Fibroblast of skin of left quadriceps (primary cell): ENCODE data around the gene TES.
A peak's percentile ranks its signal among the peaks of the same experiment; 100 is the strongest.

Experiments
- DNase-seq, 2 experiments: peaks; one replicate each; pipeline ENCODE4 v3.0.0-alpha.2; 2013; ENCODE audit warnings: low read depth in 2 of 2

The TES gene

DNA sequence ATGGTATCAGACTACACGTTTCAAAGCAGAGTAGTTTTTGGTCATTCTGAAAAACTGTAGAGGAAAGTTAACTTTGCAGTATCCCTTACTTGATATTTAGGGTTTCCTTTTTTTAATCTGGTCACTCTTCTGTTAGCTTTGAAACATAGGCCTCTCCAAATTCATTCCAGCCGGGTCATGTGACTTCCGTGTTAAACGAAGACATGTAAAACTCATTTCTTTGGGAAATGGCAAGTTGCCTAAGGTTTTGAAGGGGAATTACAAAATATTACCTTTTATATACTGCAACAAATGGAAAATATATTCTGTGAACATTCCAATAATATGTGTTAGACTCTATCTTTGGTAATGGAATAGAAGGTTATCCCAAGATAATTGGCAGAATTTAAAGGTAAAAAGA, 9.5 kb downstream of the TES start:
- no peak for DNase-seq

DNA sequence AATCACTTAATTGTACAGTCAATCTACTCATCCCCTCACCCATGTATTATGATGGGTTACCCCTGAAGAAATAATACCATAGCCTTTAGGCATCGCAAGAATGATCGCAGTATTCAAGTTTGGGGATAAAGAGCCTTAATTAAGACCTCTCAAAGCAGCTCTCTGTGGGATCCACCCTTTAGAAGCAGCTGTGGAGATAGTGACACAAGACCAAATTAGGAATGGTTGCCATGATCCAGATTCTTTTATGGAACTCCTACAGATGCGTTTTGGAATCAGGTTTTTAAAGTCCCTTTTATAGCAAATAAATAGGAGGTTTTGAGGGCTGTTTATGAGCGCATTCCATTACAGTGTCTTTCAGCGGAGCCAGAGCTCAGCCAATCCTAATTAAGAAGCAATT, 12.2 kb downstream of the TES start:
- DNase-seq: no peak

DNA sequence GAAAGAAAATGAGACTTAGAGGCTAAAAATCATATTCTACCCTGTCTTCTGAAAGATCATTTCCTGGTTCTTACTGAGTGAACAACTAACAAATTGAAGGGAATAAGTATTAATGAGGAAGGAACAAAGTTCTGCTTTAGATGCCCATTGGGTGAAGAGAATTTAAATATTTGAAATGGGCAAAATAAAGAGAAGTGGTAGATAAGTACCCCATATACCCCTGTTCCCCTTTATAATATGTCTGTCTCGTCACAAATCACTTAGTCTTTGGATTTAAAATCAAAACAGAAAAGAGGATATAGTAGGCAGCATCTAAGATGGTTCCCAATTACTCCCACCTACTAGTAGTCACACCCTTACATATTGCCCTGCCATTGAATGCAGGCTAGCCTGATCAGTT, 13.2 kb downstream of the TES start:
- DNase-seq: no peak

DNA sequence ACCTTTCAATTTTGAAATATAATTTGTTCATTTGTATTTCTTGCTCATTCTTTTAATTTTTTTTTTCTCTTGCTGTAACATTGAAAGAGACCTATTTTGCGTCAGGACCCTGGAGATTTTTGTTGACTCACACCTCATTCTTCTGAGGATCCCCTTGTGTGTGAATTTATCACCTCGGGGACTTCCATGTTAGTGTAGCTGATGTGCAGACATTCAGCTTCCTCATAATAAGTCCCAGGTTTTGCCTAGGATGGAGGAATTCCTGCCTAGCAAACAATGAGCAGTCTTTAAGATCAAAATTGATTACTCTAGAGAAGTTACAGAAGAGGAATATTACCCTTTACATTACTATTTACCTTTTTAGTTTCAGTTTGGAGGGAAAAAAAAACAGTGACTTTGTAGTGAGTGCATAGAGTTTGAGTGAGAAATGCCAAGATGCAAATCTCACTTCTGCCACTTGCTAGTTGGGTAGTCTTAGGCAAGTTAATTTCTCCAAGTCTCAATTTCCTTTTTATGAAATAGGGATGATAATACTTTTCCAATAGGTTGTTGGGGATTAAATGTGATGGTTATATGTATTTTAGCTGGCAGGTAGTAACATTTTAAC, 14.3 kb downstream of the TES start:
- no peak for DNase-seq

DNA sequence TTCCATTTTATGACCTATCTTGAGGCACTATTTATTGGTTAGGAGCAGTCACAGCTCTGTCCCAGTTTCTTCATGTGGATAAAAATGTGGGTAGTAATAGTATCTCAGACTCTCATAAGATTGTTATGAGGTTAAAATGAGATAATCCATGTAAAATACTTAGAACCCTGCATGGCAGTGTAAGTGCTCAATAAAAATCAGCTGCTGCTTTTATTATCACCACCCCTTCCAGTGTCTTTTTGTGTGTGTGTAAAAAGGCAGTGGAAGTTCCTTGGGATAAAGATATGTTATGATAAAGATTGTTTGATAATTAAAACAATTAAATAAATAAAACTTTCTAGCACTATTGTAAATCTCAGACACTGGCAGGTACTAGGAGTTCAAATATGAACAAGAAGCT, 15.5 kb downstream of the TES start:
- DNase-seq: no peak

DNA sequence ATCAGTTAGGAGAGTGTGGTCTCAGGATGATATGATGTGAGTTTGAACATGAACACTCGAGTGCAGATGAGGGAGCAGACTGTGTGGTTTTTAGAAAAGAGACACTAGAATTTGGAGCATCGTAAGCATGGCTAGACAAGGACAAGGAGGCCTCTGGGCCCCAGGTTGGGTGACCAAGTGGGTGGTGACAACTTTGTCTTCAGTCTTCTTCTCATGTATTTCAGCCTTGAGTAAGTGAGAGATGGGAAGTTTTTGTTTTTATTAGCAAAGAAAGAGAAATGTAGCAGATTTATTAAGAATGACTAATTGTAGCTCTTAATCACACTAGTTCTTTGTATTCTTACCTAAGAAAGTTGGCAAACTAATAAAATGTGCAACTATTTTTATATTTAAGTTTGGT, 16.3 kb downstream of the TES start:
- DNase-seq: no peak

DNA sequence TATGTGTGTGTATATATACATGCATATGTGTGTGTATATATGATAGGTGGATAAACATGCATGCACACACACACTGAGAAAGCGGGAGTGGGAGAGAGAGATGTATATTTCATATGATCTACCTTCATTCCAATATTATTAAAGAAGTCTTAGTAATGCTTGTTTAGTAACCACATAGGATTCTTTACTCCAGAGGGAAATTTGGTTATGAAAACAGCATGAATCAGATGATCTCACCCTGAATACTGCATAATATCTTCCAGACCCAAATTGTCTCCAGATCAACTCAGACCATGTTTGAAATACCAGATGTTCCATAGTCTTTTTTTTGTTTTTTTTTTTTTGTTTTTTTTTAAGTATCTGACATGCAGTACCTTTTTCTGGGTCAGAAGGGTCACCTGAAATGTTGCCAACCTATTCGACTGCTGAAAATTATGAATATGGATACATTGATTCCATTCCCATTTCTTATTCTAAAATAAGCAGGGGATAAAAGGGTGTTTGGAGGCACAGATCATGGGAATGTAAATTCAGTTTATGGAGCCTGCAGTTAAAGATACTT, 17.4 kb downstream of the TES start:
- peak; percentile 89 for DNase-seq

DNA sequence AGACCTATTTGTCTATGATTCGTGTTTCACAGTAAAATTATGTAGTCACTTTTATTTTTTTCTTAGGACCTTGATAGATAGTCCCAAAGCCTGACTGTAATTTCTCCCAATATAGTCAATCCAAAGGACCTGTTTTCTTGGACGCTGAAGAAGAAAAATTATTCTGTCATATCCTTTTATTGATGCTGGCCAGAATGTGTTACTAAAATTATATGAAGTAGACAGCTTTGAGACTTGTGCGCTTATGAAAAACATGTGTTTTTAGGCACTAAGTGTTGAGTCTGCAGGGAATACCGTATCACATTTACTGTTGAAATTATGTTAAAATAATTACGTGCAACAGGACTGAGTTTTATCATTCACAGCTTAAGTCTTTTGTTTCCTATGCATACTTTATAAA, 17.9 kb downstream of the TES start:
- no peak for DNase-seq

DNA sequence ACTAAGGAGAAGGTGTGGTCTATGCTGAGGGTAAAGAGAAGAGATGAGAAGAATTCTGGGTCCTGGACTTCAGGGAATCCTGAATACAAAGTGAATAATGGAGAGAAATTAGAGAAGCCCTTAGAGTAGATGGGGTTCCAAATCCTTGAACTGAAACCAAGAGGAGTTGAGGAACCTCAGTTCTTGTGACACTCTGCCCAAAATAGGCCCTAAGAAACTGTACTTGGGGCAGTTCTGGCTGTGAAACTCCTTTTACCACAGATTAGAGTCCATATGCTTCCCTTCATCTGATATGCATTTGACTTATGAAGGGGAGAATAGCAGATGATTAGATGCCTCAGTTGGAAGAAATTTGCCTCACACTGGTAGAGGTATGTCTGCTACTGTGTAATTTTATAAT, 19.0 kb downstream of the TES start:
- DNase-seq: no peak

DNA sequence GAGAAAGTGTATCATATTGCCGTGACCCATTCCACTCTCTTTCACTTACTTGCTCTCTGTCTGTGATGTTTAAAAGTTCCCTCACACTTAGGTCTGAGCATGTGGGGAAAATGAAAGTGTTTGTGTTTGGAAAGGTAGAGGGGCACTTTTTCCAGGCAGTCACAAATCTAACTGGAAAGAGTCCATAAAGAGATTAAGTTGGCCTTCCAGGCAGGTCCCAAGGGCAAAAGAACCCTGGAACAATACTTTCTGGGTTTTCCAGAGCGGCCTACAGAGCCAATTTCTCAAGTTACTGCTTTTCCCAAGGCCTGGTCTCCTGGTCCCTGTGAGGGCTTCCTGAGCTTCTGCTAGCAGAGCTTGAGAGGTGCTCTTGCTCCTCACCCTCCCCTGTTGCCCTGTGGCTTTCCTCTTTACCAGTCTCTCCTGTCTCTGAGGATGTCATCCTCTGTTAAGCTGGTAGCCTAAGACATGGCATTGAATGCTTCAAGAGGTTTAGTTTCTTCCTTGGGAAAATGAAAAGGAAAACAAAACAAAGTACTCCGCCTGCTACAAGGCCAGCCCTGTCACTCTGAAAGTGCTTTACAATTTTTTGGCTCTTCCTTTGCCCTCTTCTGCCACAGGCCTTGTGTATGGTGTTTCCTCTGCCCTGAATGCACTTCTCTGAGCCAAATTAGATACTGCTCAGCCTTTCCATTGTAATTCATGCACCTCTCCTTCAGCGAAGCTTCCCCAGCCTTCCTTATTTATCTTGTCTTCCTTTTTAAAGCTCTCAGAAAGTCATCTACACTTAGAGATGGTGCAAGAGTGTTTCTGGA, 20.1 kb downstream of the TES start:
- DNase-seq: no peak

DNA sequence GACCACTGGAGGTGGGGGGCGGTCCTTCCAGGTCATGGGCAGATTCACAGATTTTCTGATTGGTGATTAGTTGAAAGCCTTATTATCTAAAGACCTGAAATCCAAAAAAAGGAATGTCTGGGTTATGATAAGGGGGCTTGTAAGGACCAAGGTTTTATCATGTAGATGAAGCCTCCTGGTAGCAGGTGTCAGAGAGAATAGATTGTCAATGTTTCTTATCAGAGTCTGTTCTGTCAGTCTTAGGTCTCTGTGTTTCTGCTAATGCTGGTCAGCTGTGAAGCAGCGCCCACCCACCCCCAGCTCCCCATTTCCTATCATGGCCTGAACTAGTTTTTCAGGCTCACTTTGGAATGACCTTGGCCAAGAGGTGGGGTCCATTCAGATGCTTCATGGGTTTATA, 21.2 kb downstream of the TES start:
- DNase-seq: no peak

DNA sequence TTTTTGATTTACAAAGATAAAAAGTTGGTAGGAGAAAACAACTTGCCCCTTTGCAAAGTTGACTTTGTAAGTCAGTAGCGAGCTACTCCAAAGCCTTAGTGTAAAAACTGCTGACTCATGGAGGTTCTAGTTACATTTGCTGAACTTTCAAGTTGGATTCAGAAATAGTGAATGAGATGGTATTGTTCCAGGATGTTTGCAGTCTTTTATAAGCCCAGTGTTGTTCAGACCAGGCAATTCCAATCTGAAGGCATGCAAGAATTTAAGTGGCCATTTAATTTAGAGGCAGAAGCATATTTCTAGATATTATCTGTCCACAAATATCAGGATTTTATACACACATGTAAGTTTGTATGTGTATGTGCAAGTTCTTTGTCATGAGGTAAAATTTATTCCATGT, 21.6 kb downstream of the TES start:
- DNase-seq: no peak

DNA sequence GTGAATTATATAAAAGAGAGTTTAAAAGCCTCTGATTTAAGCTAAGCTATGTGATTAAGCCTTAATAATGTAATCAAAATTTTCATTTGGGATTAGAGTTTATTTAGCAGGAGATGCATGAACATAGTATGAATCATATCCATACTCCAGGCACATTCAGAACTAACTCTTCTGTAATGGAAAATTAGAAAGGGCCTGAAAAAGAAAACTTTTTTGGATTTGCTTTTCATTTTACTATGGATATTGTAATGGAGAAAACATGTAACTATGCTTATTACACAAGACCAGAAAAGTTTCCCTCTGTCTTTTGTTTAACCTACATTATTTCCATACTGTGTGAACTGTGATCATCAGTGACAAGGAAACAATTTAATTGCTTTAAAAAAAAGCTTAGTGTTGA, 22.0 kb downstream of the TES start:
- DNase-seq: no peak

DNA sequence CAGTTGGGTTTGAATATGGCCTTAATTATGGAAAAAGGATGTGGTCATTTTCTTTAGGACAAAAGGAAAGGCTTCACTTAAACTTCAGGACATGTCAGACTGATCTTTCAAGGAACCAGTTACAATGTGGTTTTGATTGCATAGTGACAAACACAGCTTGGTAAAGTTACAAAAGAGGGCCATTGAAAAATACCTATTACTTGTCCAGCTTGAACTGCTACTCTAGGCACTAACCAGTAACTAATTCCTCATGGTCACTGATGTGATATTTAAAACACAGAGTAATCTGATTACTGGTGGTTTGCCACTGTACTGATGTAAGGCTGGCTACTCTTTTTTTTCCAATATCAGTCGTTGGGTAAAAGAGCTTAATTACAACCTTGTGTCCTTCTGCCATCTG, 22.6 kb downstream of the TES start:
- DNase-seq: no peak

DNA sequence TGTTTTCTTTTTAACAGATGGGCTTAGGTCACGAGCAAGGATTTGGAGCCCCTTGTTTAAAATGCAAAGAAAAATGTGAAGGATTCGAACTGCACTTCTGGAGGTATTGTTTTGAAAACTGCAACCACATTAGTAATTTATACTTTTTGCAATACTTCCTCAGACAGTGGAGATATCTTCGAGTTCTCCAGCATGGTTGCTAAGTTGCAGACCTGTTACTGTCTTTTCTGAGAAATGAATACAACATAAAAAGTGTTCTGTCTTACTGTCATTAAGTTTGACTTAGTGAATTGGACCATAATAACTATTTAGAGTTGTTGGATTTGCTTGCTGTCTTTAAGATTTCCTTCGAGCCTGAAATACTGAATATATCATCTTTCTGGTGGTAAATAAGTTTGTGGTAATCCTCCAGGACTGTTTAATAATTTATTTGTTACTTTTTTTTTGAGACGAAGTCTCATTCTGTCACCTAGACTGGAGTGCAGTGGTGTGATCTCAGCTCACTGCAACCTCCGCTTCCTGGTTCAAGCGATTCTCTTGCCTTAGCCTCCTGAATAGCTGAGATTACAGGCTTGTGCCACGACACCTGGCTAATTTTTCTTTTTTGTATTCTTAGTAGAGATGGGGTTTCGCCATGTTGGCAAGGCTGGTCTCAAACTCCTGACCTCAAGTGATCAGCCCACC, 24.3 kb downstream of the TES start:
- DNase-seq: no peak

DNA sequence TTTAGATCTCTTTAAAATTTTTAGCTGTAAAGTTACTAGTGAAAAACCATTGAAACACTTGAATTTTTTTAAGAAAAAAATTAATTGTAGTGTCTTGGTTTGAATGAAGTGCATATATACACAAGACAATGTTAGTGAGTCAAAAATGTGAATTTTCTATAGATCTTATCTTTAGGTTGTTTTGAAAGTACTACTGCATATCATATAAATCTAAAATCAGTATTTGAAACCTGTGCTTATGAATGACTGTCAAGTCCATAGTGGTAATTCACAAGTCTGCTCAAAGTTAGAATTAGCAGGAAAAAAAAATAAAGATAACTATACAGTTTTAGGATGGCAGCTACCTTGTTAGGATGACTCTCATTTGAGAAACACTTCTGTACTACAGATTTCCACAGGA, 25.0 kb downstream of the TES start:
- no peak for DNase-seq

DNA sequence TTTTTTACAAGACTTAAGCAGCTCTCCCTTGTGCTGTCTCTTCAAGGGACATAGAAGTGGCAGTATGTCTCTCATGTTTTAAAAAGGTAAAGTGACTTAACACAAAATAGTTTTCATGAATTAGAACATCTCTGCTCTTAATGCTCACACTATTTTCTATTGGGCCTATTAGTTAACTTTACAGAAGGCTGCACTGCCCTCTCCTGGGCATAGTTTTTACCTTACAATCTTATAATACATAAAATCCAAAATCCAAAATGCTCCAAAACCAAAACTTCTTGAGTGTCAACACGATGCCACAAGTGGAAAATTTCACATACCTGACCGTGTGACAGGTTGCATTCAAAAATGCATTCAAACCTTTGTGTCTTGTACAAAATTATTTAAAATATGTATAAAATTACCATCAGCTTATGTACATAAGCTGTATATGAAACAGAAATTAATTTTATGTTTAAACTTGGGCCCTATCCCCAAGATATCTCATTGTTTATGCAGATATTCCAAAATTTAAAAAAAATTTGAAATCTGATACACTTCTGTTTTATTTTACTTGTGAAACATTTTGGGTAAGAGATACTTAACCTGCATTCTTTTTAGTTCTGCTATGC, 25.8 kb downstream of the TES start:
- DNase-seq: no peak

DNA sequence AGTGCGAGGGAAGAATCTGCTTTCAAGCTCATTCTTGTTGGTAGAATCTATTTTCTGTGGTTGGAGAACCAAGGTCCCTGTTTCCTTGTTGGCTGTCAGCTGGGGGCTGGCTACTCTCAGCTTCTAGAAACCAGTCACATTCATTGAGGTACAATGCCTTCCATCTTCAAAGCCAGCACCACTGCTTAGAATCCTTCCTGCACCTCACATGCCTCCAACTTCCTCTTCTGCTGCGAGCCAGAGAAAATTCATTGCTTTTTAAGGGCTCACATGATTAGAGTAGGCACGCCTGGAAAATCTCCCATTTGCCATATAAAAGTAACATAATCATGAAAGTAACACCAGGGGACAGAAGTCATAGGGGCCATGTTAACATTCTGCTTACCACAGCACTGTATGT, 28.7 kb downstream of the TES start:
- DNase-seq: no peak

DNA sequence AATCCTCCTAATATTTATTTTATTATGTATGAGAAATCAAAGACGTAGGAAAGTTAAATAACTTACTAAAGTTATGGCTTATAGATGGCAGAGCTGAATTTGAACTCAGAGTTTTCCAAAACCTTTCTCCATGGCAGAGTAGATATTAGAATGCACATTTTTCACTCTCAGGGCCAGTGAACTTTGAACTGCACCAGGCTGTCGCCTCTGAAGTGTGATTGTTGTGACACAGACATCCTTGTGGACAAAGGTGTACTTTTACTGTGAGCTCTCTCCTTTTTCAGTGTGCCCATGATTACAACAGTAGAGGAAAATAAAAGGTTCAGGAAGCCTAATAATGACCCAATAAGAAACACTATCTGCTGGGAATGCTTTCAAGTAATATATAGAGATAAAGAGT, 29.1 kb downstream of the TES start:
- DNase-seq: no peak

DNA sequence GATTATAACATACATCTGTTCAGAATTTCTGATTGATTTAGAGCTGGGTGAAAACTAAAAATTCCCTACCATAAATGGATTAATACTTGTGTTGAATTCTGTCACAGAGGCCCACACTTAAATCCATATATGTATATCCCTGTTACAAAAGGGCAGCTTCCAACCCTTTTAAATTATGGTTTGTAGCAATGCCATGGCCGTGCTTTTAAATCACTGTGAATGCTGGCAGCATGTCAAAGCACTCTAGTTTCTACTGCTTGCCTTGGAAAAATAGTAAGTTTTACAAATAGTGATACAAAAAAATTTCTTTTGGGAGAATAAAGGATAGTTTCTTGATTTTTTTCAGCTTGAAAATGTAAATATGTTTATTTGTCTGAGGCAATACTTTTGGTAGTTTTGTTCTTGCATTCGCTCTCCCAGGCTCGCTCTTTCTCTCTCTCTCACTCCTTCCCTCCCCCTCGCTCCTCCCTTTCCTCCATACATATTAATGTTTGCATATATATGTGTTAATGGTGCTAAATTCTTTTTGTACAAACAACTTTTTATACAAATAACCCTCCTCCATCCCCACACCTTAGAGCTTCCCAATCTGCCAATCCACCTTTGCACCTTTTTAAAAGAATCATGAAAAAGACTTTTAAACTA, 29.8 kb downstream of the TES start:
- no peak for DNase-seq

DNA sequence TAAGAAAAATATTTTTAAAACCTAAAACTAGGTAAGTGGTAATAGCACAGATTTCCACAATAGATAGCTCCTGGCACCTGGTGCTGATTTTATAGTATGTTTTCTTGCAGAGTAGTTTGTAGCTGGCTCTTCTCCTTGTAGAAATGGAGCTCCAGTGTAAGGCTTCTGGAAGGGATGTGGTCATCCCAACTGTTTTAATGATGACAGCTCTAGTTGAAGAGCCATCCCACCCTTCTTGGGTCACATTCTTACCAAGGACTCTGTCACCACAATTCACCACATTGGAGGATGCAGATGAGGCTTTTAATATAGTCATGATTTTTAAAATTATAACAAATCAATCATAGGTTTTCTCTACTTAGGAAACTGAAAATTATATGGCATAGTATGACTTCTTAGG, 31.0 kb downstream of the TES start:
- DNase-seq: no peak

DNA sequence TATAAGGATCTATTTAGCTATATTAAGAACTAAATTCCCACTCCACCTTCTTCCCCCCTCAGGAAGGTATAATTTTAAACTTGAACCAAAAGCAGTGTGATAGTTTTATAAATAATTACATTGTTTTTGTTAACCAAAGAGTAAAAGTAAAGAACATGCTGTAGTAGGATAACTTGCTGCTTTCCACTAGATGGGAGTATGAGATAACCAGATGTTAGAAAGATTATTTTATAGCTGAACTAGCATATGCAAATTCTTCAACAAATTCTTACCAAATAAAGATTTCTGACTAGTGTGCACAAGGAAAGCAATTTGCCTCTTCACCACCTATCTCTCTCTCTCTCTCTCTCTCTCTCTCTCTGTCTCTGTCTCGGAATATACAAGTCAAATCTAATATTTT, 31.8 kb downstream of the TES start:
- no peak for DNase-seq
